Activated naive CD4-positive, alpha-beta T cell treated with anti-CD3 and anti-CD28 coated beads, Interleukin-2, amount 50 U/mL, for 24 hours (primary cell): ENCODE measurements around the gene ADARB1.

ENCODE experiments used
- H3K27ac Mint-ChIP-seq: one replicate; pipeline ENCODE4 v1.8.0; 2021; ENCODE audit warnings: mild to moderate bottlenecking, mixed read lengths
- H3K27me3 Mint-ChIP-seq: one replicate; pipeline ENCODE4 v1.8.0; 2021; ENCODE audit warnings: mixed read lengths
- H3K36me3 Mint-ChIP-seq: one replicate; pipeline ENCODE4 v1.8.0; 2021; ENCODE audit warnings: mixed read lengths
- H3K4me1 Mint-ChIP-seq: one replicate; pipeline ENCODE4 v1.8.0; 2021; ENCODE audit warnings: mixed read lengths
- H3K4me3 Mint-ChIP-seq: one replicate; pipeline ENCODE4 v1.8.0; 2021; ENCODE audit warnings: mild to moderate bottlenecking, mixed read lengths
- H3K9me3 Mint-ChIP-seq: one replicate; pipeline ENCODE4 v1.8.0; 2021; ENCODE audit warnings: mixed read lengths

The ADARB1 gene

DNA sequence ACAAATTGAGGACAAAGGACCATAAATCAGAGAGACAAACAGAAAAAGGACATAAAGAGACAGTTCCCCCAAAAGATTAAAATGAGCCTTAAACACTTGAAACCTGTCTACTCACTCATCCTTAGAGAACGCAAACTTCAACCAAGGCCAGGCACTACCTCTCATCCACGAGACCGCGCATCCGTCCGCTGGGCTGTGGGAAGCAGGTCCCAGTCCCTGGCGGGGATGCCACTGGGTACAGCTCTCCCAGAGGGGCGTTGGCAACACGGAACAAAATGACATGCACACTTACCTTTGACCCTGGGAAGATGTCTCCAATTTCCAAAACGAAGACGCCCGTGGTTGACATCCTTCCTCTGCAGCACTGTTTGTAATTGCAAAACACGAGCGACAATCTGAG, 16.5 kb upstream of the ADARB1 start:
- H3K4me1 Mint-ChIP-seq: no peaks in the 10 kb centered on the region
- no peaks in the 10 kb centered on the region for H3K36me3 Mint-ChIP-seq
- no peak overlapping the region for H3K27ac Mint-ChIP-seq
- H3K27me3 Mint-ChIP-seq: peaks cover 4% of the 10 kb centered on the region
- H3K4me3 Mint-ChIP-seq: no peak overlapping the region
- H3K9me3 Mint-ChIP-seq: no peaks in the 10 kb centered on the region

DNA sequence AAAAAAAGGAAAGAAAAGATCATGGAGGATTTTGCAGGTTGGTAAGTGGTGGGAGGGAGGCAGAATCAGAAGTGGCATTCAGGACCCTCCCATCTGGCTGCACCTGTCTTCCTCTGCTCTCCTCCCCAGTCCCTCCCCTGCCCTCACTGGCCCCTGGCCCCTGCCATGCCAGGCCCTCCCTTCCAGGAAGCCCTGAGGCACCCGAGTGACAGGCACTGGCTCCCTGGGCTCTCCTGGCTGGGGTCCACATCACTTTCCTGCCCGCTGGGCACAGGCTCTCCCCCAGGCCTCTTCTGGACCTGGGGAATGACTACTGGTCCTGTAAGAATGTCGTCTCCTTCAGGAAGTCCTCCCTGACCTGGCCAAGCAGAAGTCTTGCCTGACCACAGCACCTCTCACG, 15.3 kb upstream of the ADARB1 start:
- Mint-ChIP-seq H3K27ac (no peak overlapping the region), H3K36me3 (no peaks in the 10 kb centered on the region), H3K27me3 (peaks cover 3% of the 10 kb centered on the region)

DNA sequence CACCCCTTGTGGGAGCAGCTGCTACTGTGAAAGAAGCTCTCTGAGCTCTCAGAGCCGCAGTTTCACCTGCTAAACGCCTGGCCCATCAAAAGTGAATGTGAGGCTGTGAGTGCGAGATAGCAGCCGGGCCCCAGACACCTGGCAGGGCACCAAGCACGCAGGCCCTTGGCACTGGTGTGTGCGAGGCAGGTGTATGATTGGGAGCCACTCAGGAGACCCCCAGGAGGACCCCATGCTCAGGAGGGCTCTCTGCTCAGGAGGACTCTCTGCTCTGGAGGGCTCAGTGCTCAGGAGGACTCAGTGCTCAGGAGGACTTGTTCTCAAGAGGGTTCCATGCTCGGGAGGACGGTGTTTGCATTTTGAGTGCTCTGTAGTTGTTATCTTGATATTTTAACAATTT, 14.3 kb upstream of the ADARB1 start:
- no peak overlapping the region for H3K4me3 Mint-ChIP-seq
- no peaks in the 10 kb centered on the region for H3K9me3 Mint-ChIP-seq
- H3K27me3 Mint-ChIP-seq: peaks cover 2% of the 10 kb centered on the region
- H3K4me1 Mint-ChIP-seq: no peaks in the 10 kb centered on the region
- H3K36me3 Mint-ChIP-seq: no peaks in the 10 kb centered on the region
- H3K27ac Mint-ChIP-seq: no peak overlapping the region

More for the DNA sequence above, 15.3 kb upstream of the ADARB1 start:
- no peak overlapping the region for H3K4me3 Mint-ChIP-seq
- no peaks in the 10 kb centered on the region for H3K9me3 Mint-ChIP-seq
- no peaks in the 10 kb centered on the region for H3K4me1 Mint-ChIP-seq

DNA sequence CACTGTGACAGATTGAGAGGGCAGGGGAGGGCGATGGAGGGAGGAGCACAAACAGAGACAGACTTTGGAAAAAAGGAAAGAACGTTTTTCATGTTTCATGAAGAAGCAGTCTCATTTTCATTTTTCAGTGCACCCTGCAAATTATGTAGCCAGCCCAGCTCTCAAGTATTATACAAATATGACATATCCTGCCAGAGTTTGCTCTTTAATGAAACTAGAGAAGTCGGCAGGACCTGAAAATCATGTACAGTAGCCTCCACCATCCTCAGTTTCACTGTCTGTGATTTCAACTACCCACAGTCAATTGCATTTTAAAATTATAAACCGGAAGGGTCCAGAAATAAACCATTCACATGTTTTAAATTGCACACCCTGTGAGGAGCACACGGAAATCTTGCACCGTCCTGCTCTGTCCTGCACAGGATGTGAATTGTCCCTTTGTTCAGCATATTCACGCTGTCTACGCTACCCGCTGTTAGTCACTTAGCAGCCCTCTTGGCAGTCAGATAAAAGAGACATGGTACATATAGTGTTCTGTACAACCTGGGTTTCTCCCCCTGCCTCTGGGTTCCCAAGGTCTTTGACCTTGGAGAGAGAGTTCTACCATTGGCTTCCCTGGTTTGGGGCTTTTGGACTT, 13.6 kb upstream of the ADARB1 start:
- Mint-ChIP-seq H3K4me3 (no peak overlapping the region), H3K27me3 (peaks cover 2% of the 10 kb centered on the region), H3K36me3 (no peaks in the 10 kb centered on the region), H3K4me1 (no peaks in the 10 kb centered on the region), H3K9me3 (no peaks in the 10 kb centered on the region), H3K27ac (no peak overlapping the region)

DNA sequence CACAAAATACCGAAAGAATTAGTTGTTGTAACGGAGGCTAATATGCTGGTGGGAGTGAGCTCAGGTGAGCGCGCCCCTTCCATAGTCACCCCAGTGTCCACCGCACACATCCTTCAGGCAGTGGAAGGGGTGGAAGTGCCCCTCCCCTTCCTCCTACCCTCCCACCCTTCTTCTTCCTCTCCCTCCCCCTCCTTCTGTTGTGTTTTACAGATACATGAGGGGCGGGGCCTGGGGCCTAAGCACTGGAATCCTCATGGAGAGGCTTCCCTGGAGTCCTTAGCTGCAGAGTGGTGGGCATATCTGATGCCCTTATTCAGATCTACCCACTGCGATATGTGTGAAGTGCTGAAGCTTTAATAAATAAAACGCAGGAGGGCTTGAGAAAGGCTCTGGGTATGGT, 10.3 kb upstream of the ADARB1 start:
- H3K9me3 Mint-ChIP-seq: no peaks in the 10 kb centered on the region
- no peak overlapping the region for H3K4me3 Mint-ChIP-seq
- H3K27me3 Mint-ChIP-seq: no peaks in the 10 kb centered on the region
- H3K4me1 Mint-ChIP-seq: no peaks in the 10 kb centered on the region
- H3K36me3 Mint-ChIP-seq: no peaks in the 10 kb centered on the region
- no peak overlapping the region for H3K27ac Mint-ChIP-seq

DNA sequence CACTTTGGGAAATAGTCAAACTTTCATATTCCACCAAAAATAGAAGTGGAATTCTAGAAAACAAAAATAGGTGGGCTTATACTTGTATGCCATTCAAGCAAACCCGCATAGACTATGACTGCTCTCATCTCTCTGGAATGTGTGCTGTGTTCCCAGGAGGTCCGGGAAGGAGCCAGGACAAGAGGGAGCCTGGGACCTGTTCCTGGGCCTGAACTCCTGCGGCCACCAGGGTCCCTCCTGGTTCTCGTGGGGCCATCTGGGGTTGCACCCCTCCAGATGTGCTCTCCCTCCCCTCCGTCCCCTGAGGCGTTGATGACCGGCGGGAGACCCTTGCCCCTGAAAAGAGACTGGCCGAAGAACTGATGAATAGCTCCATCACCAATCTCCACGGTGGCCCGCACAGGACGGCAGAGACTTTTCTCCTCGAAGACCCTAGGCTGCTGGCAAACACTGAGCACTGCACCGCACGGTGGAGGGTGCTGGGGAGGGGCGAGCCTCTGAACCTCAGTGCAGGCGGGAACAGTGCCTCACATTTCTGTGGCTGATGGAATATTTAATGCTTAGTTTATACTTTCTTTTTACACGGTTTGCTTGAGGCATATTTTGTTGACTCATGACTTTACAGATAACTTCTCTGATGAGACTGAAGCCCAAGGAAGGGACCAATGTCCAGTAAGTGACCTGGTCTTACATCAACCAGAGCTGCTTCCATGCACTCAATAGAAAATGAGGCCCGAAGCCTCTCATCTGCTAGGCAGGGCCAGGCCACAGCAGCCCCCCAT, 9.6 kb upstream of the ADARB1 start:
- Mint-ChIP-seq H3K27ac (no peak overlapping the region), H3K27me3 (no peaks in the 10 kb centered on the region)

DNA sequence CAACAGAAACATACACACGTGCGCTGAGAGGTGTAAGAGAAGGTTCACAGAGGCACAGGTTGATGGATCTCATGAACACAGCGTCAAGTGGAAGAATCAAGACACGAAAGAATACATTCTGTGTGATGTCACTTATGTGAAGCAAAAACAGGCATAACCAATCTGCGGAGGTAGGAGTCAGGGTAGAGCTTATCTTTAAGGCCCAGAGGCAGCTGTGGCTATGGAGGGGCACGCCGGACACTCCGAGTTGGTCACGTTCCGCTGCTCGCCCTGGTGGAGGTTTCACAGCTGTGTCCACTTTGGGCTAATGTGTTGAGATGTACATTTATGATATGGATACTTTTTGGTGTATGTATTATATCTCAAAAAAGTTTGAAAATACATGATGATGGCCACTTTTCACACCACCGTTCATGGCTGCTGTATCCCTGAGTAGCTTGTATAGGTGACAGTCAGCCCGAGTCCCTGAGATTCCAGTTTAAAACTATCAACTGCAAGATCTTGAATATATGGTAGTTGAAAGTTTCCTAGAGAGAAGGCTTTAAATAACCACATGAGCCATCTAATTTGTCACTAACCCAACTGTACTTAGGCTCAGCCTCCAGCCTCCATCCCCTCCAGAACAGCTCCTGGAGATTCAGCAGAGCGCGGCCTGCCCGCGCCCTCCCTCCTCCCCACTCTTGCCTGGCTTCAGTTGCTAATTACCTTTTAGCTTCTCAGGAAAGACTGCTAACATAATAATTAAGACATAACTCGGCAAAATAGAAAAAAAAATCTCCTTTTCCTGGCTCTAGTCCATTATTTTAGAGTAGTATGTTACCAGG, 6.7 kb upstream of the ADARB1 start:
- no peaks in the 10 kb centered on the region for H3K9me3 Mint-ChIP-seq
- no peak overlapping the region for H3K4me3 Mint-ChIP-seq
- no peaks in the 10 kb centered on the region for H3K27me3 Mint-ChIP-seq
- no peaks in the 10 kb centered on the region for H3K36me3 Mint-ChIP-seq
- no peak overlapping the region for H3K27ac Mint-ChIP-seq
- H3K4me1 Mint-ChIP-seq: no peaks in the 10 kb centered on the region

More for the DNA sequence above, 9.6 kb upstream of the ADARB1 start:
- Mint-ChIP-seq H3K9me3 (no peaks in the 10 kb centered on the region), H3K36me3 (no peaks in the 10 kb centered on the region), H3K4me1 (no peaks in the 10 kb centered on the region), H3K4me3 (no peak overlapping the region)

DNA sequence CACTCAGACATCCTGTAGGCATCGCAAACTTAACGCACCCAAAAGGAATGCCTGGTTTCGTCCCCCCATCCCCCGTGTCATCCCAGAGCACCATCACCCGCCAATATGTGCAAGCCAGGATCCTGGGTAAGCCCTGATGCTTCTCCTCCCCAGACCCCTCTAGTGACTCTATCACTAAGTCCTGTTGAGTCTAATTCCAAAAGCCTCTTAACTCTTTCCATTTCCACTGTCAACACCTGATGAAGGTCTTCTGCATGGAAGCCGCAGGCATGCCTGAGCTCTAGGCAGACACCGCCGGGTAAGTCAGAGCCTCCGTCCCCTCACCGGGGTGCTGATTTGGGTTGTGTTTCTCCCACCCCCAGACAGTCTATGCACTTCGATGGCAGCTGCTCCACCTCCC, 5.3 kb upstream of the ADARB1 start:
- Mint-ChIP-seq H3K27me3 (no peaks in the 10 kb centered on the region), H3K9me3 (no peaks in the 10 kb centered on the region), H3K4me3 (no peak overlapping the region), H3K27ac (no peak overlapping the region), H3K4me1 (peaks cover 4% of the 10 kb centered on the region), H3K36me3 (no peaks in the 10 kb centered on the region)

DNA sequence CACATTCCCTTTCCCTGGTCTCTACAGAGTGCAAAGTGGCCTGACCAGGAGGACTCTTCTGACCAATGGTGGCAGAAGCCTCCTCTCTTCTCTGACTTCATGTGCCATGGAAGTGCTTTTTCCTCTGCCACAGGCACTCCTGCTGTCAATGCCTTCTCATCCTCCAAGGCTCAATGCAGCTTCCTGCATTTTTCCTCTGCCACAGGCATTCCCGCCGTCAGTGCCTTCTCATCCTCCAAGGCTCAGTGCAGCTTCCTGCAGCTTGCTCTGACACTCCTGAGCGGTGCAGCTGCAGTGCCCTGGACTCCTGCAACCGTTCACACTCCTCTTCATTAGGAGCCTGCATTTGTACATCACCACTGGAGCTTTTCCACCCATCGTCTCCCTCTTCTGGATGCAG, 4.7 kb upstream of the ADARB1 start:
- peaks cover 4% of the 10 kb centered on the region for H3K4me1 Mint-ChIP-seq
- H3K27me3 Mint-ChIP-seq: no peaks in the 10 kb centered on the region
- no peak overlapping the region for H3K27ac Mint-ChIP-seq
- H3K36me3 Mint-ChIP-seq: no peaks in the 10 kb centered on the region
- H3K4me3 Mint-ChIP-seq: no peak overlapping the region
- H3K9me3 Mint-ChIP-seq: no peaks in the 10 kb centered on the region

DNA sequence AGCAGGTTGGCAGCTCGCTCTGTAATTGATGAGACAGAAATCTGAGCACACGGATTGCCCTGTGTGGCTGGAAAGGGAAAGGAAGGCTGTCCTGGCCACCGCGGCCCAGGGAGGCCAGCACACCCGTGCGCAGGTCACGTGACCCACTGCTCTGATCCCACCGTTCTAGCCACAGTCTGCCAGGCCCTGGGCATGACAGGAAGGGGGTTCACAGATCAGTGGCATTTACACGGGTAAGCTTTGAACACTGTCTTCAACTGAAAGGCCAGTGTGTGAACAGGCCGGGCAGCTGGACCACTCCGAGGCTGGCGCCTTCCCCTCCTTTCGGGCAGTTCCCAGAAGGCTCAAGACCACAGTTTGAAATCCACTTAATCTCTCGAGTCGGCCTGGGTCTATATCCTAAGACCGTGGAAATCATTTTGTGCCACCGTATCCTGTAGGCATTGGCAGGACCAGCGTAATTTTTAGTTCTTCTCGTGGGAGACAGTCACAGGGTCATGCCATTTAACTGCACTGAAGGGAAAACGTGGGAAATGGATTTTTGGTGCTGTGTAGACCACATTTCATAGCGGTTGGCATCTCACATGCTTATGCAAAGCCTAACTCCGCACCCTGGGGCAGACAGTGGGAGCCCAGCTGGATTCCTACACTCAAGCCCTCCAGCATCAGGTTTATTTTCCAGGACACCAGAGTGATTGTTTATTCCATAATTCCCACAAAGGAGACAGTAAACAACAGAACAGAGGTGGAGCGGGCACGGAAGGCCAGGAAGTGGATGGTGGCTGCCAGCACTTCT, 3.1 kb upstream of the ADARB1 start:
- H3K36me3 Mint-ChIP-seq: no peaks in the 10 kb centered on the region
- peaks cover 12% of the 10 kb centered on the region for H3K4me1 Mint-ChIP-seq

DNA sequence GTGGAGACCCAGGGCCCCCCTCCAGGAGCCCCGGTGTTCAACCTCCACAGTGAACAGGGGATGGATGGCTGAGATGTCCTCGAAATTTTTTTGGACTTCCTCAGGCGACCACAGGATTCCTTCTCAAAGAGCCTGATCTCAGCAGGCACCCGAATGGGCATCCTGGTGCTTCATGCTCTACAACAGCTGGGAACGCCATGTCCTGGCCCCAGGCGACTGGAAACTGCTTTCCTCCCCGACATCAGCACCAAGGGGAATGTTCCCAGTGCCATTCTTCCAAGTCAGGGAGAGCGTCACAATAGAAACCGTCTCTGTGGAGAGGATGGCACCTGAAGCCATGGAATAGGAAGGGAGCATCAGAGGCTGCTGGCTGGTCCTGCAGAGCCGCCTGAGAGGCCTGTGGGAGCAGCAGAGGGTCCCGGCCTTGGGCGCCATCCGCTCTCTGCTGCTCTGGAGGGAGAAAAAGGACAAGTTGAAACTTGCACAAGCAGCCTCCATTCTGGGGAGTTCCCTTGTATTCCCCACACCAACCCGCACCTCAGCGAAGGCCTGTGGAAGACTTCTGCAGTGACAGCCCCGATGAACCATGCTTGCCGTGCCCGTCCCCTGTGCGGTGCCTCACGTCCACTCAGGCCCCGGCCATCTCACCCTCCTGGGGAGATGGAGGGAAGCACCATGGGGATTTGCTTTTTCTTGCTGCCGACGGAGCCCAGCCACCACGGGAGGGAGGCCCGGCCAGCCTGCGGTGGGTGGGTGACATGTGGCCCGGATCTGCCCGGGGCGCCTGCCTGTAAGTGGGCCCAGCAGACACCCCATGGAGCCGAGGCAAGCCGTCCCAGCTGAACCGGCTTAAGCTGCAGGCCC, 2.3 kb upstream of the ADARB1 start:
- Mint-ChIP-seq H3K27me3 (no peaks in the 10 kb centered on the region), H3K36me3 (no peaks in the 10 kb centered on the region), H3K4me3 (peak overlapping the region; percentile 96)

More for the DNA sequence above, 3.1 kb upstream of the ADARB1 start:
- Mint-ChIP-seq H3K27me3 (no peaks in the 10 kb centered on the region), H3K9me3 (no peaks in the 10 kb centered on the region), H3K27ac (no peak overlapping the region), H3K4me3 (peak overlapping the region; percentile 9)

DNA sequence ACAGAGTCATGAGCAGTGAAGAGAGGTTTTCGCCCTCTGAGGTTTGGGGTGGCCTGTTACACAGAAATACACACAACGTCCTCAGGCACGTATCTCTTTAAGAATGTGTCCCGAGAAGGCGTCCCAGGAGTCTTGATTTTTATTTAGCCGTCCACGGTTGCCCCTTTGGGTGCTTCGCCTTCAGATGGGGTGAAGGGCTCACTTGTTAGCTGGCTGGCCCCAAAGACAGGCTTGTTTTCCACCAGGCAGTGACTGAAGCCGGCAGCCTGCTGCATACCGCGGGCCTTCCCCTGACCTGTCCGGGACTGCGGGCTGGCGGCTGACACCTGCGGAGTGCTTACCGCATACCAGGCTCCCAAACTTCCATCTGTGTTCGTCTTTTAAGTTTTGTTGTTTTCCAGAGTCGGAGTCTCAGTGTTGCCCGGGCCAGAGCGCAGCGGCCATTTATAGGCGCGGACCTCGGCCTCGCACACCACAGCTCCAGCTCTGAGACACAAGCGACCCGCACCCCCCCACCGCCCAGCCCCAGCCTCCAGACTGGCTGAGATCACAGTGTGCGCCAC, 1.6 kb upstream of the ADARB1 start:
- H3K9me3 Mint-ChIP-seq: no peaks in the 10 kb centered on the region
- peaks cover 26% of the 10 kb centered on the region for H3K4me1 Mint-ChIP-seq
- H3K36me3 Mint-ChIP-seq: no peaks in the 10 kb centered on the region
- H3K27me3 Mint-ChIP-seq: no peaks in the 10 kb centered on the region
- no peak overlapping the region for H3K27ac Mint-ChIP-seq
- H3K4me3 Mint-ChIP-seq: peak overlapping the region; percentile 96

More for the DNA sequence above, 2.3 kb upstream of the ADARB1 start:
- Mint-ChIP-seq H3K27ac (no peak overlapping the region), H3K9me3 (no peaks in the 10 kb centered on the region), H3K4me1 (peaks cover 20% of the 10 kb centered on the region)

DNA sequence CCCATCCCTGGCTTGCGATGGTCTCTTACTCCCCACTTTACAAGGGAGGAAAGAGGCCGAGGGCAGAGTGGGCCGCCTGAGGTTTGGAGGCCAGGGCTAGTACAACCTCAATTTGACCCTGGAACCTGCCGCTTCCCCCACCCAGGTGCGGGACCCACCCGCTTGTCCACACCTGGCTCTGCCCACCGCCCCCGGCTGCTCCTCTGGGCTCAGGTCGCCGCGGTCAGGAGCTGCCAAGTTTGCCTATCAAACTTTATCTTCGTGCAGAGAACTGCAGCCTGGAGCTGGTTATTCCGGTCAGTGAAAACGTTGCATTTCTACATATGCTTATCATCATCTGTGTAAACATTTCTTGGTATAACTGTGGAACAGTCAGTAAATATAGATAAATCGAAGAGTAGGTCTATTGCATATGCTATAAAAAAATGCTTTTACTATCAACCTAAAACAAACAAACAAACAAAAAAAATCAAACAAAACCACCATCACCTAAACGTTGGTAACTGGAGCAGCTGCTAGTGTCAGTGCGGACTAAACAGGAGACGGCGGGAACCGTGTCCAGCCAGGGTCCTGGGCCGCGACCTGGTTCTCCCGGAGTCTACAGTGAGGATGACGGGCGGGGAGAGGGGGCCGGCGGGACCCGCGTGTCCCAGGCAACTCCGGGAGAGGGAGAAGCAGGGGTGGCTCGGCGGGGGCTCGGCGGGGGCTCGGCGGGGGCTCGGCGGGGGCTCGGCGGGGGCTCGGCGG, 906 bp upstream of the ADARB1 start:
- Mint-ChIP-seq H3K9me3 (no peaks in the 10 kb centered on the region), H3K4me1 (peaks cover 33% of the 10 kb centered on the region), H3K4me3 (peak overlapping the region; percentile 96), H3K27ac (peak overlapping the region; percentile 94), H3K36me3 (no peaks in the 10 kb centered on the region), H3K27me3 (no peaks in the 10 kb centered on the region)
